Keratinocyte (primary cell): ENCODE measurements around the gene OR1I1. TPM values are rescaled to one million over a fixed set of nuclear protein-coding genes. Genes with fewer than 3 reads are reported as not detected.
A peak's percentile ranks its signal among the peaks of the same experiment; 100 is the strongest.

Source experiments
- DNase-seq: peaks from one replicate; pipeline ENCODE4 v3.0.0-alpha.2; 2011; ENCODE audit warnings: low read depth, missing footprints, low spot score
- FAIRE-seq: peaks from 2 replicates; lab custom pipeline; 2011; peaks lifted over from hg19 to GRCh38; lab: Jason Lieb, UNC
- H2AFZ ChIP-seq: 2 replicates; pipeline ENCODE4 v1.6.0; 2012; ENCODE audit warnings: low read length, control low read depth, inconsistent platforms; ENCODE audit not compliant: control insufficient read depth
- H3K27ac ChIP-seq: 2 replicates; pipeline ENCODE4 v1.5.1; 2011; ENCODE audit warnings: low read length; ENCODE audit not compliant: control insufficient read depth, insufficient read depth
- H3K27me3 ChIP-seq: 3 replicates; pipeline ENCODE4 v1.6.0; 2011; ENCODE audit warnings: low read length; ENCODE audit not compliant: control insufficient read depth, insufficient read depth; ENCODE audit errors: extremely low read depth
- H3K36me3 ChIP-seq, 2 experiments: 2 replicates in 1 of 2; 3 replicates in 1 of 2; pipeline ENCODE4 v1.5.1; 2011; ENCODE audit warnings: low read length in 2 of 2, mild to moderate bottlenecking in 1 of 2; ENCODE audit not compliant: control insufficient read depth in 2 of 2, insufficient read depth in 2 of 2; ENCODE audit errors: extremely low read depth in 1 of 2
- H3K4me1 ChIP-seq: 3 replicates; pipeline ENCODE4 v1.5.1; 2011; ENCODE audit warnings: low read length; ENCODE audit not compliant: control insufficient read depth, insufficient read depth; ENCODE audit errors: extremely low read depth
- H3K4me2 ChIP-seq: 3 replicates; pipeline ENCODE4 v1.6.0; 2011; ENCODE audit warnings: low read depth, low read length; ENCODE audit not compliant: control insufficient read depth, insufficient read depth; ENCODE audit errors: extremely low read depth
- H3K4me3 ChIP-seq, 3 experiments: fragments of 200-600 bp in 1 of 3; sonication (generic) in 1 of 3; 2 replicates in 2 of 3; 3 replicates in 1 of 3; pipeline ENCODE4 v1.5.1; 2011 to 2016; ENCODE audit warnings: low read length in 3 of 3, mild to moderate bottlenecking in 3 of 3, control low read depth in 2 of 3, inconsistent platforms in 1 of 3, low read depth in 1 of 3, mixed read lengths in 1 of 3, mixed run types in 1 of 3, moderate library complexity in 1 of 3; ENCODE audit not compliant: control insufficient read depth in 2 of 3, insufficient read depth in 2 of 3; ENCODE audit errors: extremely low read depth in 1 of 3
- H3K79me2 ChIP-seq: 2 replicates; pipeline ENCODE4 v1.6.0; 2012; ENCODE audit warnings: low read length; ENCODE audit not compliant: control insufficient read depth, insufficient read depth
- H3K9ac ChIP-seq: 3 replicates; pipeline ENCODE4 v1.6.0; 2011; ENCODE audit warnings: low read length; ENCODE audit not compliant: control insufficient read depth, insufficient read depth; ENCODE audit errors: extremely low read depth
- H3K9me1 ChIP-seq: 3 replicates; pipeline ENCODE4 v1.6.0; 2011; ENCODE audit warnings: low read length; ENCODE audit not compliant: control insufficient read depth, insufficient read depth; ENCODE audit errors: extremely low read depth
- H3K9me3 ChIP-seq: 2 replicates; pipeline ENCODE4 v1.5.1; 2012; ENCODE audit warnings: low read depth, low read length; ENCODE audit not compliant: control insufficient read depth
- H4K20me1 ChIP-seq: 3 replicates; pipeline ENCODE4 v1.6.0; 2011; ENCODE audit warnings: low read length; ENCODE audit not compliant: control insufficient read depth, insufficient read depth; ENCODE audit errors: extremely low read depth
- CTCF ChIP-seq, 3 experiments: IDR thresholded peaks in 1 of 3; conservative IDR thresholded peaks in 1 of 3; optimal IDR thresholded peaks in 1 of 3; 2 replicates in 2 of 3; 3 replicates in 1 of 3; pipeline versions ENCODE3 to v1.5.1; 2011; ENCODE audit warnings: low read length in 3 of 3, mild to moderate bottlenecking in 3 of 3, moderate library complexity in 2 of 3, control low read depth in 1 of 3, inconsistent platforms in 1 of 3; ENCODE audit not compliant: insufficient read depth in 2 of 3; ENCODE audit errors: extremely low read depth in 1 of 3
- EZH2 ChIP-seq: IDR thresholded peaks from one replicate; pipeline ENCODE4 v1.6.1; 2012; ENCODE audit warnings: inconsistent platforms, mild to moderate bottlenecking, low read length, moderate library complexity
- dilution Hi-C: fragments of 300-500 bp; cut with MboI; formaldehyde crosslinking; loops from one replicate; pipeline ENCODE4 v1.7.0; 2020; ENCODE audit warnings: low sequenced_read_pairs; ENCODE audit not compliant: extremely low pct_ligation_motif_present
- polyA plus RNA-seq, 5 experiments: library from polyadenylated mRNA; depleted of rRNA in 3 of 5; stranded (reverse) in 3 of 5; stranded (forward) in 1 of 5; unstranded in 1 of 5; fragments of >200 nt; gene quantifications; 1 replicate in 1 of 5; 2 replicates in 3 of 5; 3 replicates in 1 of 5; pipeline versions ENCODE4 v1.2.1 to v1.2.3, GENCODE V29; 2011 to 2012; ENCODE audit warnings: missing spikeins in 2 of 5, low read depth in 1 of 5, low replicate concordance in 1 of 5

The OR1I1 gene
- polyA plus RNA-seq, 1 donor (not counting 4 experiments of a cell fraction or from before 2014, with no cell fraction given), result not detected

- Histone ChIP-seq H4K20me1 (no peaks in the 10 kb centered on the region), H3K36me3 (peaks cover 4 to 27% of the 10 kb centered on the region in 2 experiments), H3K9ac (no peak overlapping the region), H3K4me3 (no peak overlapping the region), H3K9me1 (no peaks in the 10 kb centered on the region), H3K9me3 (no peaks in the 10 kb centered on the region), H2AFZ (no peak overlapping the region), H3K27me3 (no peaks in the 10 kb centered on the region), H3K79me2 (no peaks in the 10 kb centered on the region), H3K27ac (no peak overlapping the region), H3K4me1 (peaks cover 3% of the 10 kb centered on the region), H3K4me2 (no peak overlapping the region)
- FAIRE-seq (no peak), DNase-seq (no peak)
- TF ChIP-seq EZH2, result no peak
- no peak for TF ChIP-seq CTCF (optimal IDR thresholded peaks at IDR 0.05 in 1 of 3, IDR thresholded peaks at IDR 0.05 in 1 of 3, conservative IDR thresholded peaks at IDR 0.05 in 1 of 3; ENCODE audit: extremely low read depth in 1 of 3, insufficient read depth in 2 of 3, low read length in 3 of 3)
- dilution Hi-C loops, result no loop called here
These were observed 29.7 kb downstream of the OR1I1 start for GRCh38 chr19:15111758-15112157.

DNA sequence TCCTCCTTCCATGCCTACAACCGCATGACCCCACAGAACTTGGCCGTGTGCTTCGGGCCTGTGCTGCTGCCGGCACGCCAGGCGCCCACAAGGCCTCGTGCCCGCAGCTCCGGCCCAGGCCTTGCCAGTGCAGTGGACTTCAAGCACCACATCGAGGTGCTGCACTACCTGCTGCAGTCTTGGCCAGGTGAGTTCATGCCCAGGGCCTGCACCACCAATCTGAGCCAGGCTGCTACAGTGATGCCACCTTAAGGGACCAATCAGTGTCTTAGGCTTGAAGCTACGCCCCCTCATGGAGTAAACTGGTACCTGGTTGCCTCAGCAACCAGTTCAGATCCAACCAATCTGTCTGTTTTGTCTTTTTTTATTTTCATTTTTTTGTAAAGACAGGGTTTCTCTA lies 30.4 kb downstream of the OR1I1 start:
- no peak overlapping the region for H2AFZ ChIP-seq

More for the DNA sequence above, 30.4 kb downstream of the OR1I1 start:
- Histone ChIP-seq H3K4me2 (no peak overlapping the region), H3K79me2 (no peaks in the 10 kb centered on the region), H3K27ac (no peak overlapping the region), H3K4me3 (no peak overlapping the region), H3K27me3 (no peaks in the 10 kb centered on the region), H3K36me3 (peaks cover 4 to 30% of the 10 kb centered on the region in 2 experiments), H3K9ac (no peak overlapping the region), H4K20me1 (no peaks in the 10 kb centered on the region), H3K9me1 (no peaks in the 10 kb centered on the region), H3K4me1 (peaks cover 3% of the 10 kb centered on the region), H3K9me3 (no peaks in the 10 kb centered on the region)
- DNase-seq (no peak), FAIRE-seq (no peak)
- dilution Hi-C loops, result no loop called here
- TF ChIP-seq CTCF (optimal IDR thresholded peaks at IDR 0.05 in 1 of 3, IDR thresholded peaks at IDR 0.05 in 1 of 3, conservative IDR thresholded peaks at IDR 0.05 in 1 of 3; ENCODE audit: extremely low read depth in 1 of 3, insufficient read depth in 2 of 3, low read length in 3 of 3) (peak in 2 of 3 experiments; percentile 11 to 18), EZH2 (no peak)
